ENCODE results near the gene HOXD4.

DNA sequence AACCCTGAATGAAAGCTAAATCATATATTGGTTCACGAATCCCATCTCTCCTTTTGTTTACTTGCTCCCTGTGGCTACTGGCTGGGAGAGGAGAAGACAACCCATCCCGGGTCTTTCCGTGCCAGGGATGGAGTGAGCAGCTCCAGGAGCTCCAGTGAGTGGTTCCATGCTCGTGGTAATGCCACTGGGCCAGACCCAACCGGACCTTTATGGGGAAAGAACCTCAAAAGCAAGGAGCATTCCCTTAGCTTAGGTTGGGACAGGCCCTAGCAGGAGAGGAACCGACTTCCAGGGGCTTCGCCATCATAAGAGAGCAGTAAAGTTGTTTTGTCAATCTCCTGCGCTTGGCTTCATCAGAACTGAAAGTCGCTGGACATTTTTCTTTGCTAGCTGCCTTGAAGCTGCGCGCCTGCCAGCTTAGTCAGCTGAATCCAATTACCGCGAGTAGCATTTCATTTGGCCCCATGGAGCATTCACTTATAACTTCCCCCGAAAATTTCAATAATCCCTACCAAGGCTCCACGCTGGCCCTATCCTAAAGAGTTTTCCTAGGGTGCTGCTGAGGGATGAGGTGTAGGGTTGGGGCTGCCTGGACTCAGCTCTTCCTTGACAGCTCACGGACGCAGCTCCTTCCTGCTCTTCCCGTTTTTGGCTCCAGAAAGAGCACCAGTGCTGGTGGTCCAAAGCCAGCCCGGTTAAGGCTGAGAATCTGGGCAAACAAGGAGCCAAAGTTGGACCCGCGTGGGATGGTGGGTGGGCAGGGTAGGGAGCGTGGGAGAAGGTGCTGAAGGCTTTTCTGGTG is 10.7 kb downstream of the HOXD4 start:
- TF ChIP-seq POLR2A (IDR thresholded peaks at IDR 0.05), result no peak
- TF ChIP-seq, protein P1, sequence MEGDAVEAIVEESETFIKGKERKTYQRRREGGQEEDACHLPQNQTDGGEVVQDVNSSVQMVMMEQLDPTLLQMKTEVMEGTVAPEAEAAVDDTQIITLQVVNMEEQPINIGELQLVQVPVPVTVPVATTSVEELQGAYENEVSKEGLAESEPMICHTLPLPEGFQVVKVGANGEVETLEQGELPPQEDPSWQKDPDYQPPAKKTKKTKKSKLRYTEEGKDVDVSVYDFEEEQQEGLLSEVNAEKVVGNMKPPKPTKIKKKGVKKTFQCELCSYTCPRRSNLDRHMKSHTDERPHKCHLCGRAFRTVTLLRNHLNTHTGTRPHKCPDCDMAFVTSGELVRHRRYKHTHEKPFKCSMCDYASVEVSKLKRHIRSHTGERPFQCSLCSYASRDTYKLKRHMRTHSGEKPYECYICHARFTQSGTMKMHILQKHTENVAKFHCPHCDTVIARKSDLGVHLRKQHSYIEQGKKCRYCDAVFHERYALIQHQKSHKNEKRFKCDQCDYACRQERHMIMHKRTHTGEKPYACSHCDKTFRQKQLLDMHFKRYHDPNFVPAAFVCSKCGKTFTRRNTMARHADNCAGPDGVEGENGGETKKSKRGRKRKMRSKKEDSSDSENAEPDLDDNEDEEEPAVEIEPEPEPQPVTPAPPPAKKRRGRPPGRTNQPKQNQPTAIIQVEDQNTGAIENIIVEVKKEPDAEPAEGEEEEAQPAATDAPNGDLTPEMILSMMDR (IDR thresholded peaks at IDR 0.05 in 4 of 5, conservative IDR thresholded peaks at IDR 0.05 in 1 of 5), result no peak
